DMS153 (cell line): ENCODE measurements around the gene SMTNL2.

Source experiments
- DNase-seq: peaks from one replicate; lab custom pipeline; 2025; lab: John Stamatoyannopoulos, UW

The SMTNL2 gene

GRCh38 chr17:4584101-4584916 lies at the start of gene SMTNL2:
Gene SMTNL2 (plus strand): TSS chr17:4584529. CDS start chr17:4584606, 77 bp downstream.
- no peak for DNase-seq

DNA sequence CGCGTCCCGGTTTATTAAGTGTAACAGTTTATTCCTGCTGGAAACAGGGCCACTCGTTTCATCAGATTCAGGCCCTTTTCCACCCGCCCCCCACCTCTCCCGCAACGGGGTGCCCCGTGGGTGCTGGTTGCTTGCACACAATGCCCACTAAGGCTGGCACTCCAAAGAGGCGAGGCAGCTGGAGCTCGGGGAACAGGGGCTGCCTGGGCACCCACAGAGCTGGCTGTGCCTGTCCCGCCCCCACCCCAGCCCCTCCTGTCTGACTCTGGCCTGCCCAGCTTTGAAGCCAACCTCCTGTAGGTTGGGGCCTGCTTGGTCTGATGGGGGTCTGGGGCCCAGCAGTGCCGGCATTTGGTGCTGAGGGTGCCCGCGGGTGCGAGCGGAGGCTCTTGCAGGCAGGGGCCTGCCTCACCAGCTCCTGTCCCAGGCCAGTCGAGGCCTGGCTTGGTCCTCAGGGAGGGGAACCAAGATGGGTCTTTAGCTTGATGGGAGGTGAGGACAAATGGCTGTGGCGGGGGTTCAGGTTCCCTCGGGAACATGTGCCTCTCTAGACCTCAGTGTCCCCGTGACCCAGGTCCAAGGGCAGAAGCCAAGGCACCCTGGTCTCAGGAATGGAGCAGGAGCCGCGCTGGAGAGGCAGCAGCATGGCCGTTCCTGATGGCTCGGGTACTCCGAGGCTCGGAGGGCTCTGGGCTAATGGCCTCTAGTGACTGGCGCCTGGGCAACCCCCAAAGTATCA lies 49.2 kb upstream of the SMTNL2 start:
- DNase-seq: no peak

- no peak for DNase-seq
Observed at GRCh38 chr17:4535667-4536258, 48.6 kb upstream of the SMTNL2 start.

- DNase-seq: no peak
Observed at GRCh38 chr17:4536259-4536741, 48.0 kb upstream of the SMTNL2 start.

DNA sequence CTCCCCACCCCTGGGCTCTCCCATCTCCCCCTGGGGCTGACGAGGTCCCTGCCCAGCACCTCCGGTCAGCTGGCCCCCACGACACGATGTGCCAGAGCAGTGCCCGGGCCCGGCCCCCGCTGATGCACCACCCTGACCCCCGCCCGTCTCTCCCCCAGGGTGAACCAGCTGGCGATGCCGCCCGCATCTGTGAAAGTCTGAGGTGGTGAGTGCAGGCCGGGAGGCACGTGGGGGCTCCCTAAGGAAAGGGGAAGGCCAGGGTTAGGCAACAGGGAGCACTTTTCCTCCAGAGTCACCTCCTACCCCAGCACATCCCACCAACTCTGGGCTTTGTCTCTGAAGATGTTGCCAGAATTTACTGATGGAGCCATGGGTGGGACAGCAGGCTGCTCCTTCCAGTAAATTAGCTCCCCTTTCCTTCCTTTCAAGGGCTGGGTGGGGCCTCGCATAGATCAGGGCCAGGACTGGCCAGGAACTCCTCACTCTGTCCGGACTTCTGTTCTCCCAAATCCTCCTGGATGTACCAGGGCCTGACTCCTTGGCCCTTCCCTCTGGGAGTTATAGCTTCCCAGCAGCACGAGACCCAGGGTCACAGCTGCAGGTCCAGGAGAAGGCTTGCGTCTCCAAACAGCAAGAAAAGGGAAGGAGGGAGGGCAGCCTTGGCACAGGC lies 47.5 kb upstream of the SMTNL2 start:
- no peak for DNase-seq

DNA sequence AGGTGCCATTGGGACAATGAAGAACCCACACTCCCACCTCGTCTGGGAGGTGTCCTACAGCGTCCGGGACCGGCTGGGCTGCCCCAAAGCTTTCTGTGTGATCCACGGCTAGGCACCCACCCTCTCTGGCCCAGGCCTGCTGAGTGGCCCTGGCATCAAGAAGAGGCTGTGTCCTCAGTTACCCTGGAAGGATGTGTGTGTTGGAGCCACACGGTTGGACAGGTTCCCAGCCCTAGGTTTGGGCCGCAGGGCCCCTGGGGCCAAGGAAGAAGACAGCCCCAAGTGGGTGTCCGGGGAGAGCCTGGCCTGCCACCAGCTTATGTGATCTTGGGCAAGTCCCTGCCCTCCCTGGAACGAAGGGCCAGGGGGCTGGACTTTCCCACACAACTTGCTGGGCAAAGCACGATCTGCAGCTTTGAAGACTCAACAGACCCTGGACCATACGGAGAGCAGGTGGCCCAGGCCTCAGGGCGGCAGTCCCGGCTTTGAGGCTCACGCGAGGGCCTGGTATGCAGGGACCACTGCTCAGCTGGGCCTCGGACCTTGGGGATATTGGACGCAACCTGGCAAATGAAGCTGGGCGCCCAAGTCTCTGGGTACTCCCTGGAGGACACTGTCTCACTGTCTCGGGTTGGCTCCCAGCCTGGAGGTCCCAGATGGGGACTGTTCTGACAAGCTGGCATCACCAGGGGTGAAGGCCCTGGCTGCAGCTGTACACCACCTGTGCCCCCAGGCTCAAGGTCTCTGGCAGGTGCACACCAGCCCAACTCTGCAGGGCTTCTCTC lies 46.7 kb upstream of the SMTNL2 start:
- DNase-seq: no peak

GRCh38 chr17:4538236-4539002 lies 45.9 kb upstream of the SMTNL2 start:
- no peak for DNase-seq

DNA sequence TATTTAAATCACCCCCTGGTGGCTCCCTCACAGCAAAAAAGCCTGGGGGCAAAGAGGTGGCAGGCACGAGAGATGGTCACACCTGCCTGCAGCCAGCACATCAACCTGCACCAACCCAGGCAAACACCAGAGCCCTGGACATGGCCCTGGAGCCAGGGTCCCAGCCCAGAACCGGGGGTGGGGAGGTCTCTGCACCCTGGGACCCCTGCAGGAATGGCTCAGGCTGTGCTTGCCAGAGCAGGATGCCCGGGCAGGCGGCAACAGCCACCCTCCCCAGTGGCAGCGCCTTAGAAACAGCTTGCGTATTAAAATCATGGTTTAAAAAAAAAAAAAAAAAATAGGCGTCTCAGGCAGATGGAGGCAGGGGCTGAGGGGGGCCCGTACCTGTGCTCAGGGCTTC lies 45.3 kb upstream of the SMTNL2 start:
- DNase-seq: no peak

DNA sequence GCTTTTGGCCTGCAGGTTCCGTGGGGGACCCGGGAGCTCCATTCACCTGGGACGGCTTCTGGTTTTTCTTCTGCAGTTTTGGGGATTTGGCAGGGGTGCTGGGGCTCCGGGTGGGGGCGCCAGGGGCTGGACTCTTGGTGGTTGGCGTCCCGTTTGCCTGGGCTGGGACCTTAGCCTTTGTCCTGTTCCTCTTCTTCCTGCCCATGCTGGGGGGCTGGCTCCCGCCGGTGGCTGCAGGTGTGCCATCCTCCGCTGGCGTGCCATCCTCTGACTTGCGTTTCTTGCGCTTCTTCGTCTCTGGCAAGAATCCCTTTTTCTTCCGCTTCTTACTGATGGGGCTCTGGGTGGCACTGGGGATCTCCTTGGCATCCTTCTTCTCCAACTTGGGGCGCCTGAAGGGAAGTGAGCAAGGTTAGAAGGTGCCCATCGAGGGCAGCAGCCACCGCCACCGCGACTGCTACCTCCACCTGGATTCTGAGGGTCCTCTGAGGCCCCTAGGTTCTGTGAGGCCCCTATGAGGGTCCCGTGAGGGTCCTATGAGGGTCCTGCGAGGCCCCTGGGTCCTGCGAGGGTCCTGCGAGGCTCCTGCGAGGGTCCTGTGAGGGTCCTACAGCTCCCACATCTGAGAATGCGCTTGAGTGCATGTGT lies 44.6 kb upstream of the SMTNL2 start:
- DNase-seq: no peak

DNA sequence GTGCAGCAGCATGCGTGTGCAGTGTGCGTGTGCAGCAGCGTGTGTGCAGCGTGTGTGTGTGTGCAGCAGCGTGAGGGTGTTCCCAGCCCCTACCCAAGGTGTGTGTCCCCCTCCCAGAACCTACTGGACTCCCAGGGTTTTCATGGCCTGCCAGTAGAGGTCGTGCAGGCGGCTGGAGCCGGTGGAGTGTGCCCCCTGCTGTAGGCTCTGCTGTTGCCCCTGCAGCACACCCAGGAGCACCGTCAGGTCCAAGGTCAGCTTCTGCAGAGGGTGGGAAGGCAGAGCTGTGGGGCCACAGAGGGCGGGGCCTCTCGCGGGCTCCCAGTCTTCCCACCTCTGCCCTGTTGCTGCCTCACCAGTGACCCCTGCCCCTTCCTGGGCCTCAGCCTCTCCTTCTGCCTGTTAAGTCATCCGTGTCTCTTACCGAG lies 44.1 kb upstream of the SMTNL2 start:
- no peak for DNase-seq

- no peak for DNase-seq
Observed at GRCh38 chr17:4540687-4541327, 43.5 kb upstream of the SMTNL2 start.

- no peak for DNase-seq
Observed at GRCh38 chr17:4541328-4542002, 42.9 kb upstream of the SMTNL2 start.

DNA sequence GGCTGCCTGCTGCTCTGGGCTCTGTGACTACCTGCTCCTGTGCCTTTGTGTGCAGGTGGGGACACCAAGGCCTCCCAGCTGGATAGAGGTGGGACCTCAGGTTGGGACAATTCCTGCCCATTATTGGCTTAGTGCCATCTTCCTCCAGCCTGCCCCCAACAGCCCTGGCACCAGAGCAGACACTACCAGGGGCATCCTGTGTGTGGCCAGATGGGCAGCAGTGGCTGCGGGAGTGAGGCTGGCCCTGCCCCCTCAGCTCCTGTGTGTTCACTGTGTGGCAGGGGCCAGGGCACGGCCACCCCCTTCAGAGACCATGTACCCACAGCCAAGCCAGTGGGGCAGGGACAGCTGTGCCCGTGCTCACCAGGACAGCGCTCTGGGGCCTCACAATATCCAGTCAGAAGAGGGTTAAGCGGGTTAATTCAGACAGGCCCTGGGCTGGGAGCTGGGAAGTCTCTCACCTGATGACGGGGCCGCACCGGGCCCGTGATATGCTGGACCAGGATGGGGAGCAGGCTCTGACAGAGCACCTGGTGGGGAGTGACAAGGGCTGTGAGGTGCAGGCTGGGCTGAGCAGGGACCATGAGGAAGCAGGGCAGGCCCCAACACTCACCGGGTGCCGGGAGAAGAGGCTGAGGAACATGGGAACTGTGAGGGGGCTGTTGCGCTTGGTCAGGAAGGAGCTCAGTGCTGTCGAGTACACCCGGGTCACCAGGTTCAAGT lies 42.2 kb upstream of the SMTNL2 start:
- no peak for DNase-seq

GRCh38 chr17:4542726-4543191 lies 41.6 kb upstream of the SMTNL2 start:
- no peak for DNase-seq

GRCh38 chr17:4543557-4544026 lies 40.7 kb upstream of the SMTNL2 start:
- DNase-seq: no peak

DNA sequence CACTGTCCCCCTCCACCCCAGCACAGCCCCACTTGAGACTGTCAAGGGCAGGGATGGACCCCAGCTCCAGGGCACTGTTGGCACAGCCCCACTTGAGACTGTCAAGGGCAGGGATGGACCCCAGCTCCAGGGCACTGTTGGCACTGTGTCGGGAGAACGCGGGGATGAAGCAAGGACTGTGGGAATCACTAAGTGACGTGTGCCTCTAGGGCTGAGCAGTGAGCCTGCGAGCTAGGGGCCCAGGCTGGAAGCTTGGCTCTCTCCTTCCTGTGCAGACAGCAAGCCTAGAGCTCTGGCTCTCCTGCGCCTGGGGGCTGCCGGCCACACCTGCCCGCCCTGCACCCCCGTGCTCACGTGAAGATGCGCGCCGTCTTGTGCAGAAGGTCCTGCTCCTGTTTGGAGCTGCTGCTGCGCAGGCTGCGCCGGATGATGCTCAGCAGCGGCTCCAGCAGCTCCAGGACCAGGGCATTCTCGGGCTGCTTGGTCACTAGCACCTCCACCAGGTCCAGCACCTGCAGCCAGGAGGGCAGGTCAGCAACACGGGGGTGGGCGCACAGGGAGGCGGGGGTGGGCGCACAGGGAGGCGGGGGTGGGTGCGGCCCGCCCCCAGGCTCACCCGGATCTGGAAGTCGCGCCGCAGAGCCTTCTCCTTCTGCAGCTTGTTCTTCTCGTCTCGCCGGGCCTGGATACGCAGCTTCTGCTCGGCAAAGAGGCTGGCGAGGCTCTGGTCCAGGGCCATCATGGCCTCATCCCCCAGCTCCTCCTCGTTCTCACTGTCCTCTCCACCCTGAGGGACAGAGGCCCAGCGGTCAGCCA lies 40.0 kb upstream of the SMTNL2 start:
- no peak for DNase-seq

- no peak for DNase-seq
Observed at GRCh38 chr17:4544951-4545216, 39.4 kb upstream of the SMTNL2 start.
